Stimulated activated CD4-positive, alpha-beta T cell treated with anti-CD3 and anti-CD28 coated beads, TNF-alpha, amount 100 ng/mL, for 4 hours (primary cell): ENCODE measurements around the gene NEK9.
"Not testable (repeated sequence)": the region's sequence is repeated elsewhere in the genome, so short reads cannot be mapped to it uniquely, and the experiment has no call there.

Experiments
- DNase-seq, 3 experiments: peaks; one replicate each; pipeline ENCODE4 v3.0.0-alpha.2; 2020; ENCODE audit warnings: low read depth in 3 of 3

Gene NEK9

DNA sequence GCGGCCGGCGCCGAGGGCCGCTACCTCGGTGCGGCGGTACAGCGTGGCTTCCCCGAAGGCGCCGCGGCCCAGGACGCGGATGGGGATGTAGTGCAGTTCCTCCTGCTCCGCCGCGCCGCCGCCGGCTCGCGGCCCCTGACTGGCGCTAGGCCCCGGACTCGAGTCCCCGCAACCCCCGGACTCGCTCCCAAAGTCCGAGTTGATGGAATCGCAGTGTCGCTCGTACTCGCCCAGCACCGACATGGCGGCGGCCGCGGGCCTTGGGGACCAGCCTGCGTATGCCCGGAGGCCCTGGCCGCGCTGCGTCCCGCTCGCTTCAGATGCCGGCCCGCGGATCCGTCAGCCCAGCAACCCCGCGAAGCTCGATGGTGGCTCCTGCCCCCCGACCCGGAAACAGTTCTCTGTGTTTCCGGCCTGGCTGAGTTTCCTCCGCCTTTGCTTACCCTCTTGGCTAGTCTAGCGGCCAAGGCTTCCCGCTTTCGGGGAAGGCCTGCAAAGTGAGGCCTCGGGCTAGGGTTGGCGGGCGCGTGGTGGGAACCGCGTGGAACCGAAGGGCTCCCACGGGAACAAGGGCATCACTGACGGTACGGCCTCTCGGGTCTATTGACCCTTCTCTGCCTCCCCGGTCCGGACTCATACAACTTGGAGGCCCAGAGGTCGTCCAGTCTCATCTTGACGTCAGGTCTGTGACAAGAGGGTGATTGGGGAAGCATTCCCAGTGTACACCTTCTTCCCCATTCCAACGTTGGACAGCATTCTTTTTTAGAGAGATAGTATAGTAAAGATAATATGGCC, at the start of gene NEK9:
TSS of gene NEK9 (minus strand) at position 370 of the 795 bp plus-strand sequence. CDS start at position 243, 127 bp downstream.
- peak; percentile 74 to 86 (median 82) for DNase-seq

DNA sequence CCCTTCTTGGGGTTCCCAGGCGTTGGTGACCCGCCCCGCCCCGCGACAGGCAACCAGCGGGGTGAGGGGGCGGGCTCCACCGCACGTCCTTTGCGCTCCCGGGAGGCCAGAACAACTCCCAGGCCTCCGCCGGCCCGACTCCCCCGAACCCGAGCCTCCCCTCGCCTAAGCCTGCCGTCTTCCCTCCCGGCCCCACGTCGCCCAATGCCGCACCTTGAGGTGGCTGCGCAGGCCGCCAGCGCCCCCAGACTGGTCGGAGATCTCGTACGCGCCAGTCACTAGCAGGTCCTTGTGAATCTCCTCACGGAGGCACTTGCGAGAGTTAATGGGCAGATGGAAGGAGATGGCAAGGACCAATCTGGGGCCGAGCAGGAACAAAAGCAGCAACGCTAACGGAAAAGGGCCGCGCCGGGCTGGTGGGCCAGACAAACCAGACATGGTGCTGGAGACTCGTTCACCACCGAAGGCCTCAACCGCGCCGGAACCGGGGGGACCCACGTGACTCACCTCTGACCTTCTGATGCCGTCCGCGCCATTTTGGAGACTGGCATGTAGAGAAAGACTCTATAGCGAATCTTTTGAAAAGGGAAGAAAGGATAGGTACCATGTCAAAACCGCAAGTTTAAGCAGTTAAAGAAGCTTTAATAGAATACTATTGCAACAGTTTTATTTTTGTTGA, 49.4 kb upstream of the NEK9 start, which contains the start of gene TMED10:
TSS of gene TMED10 (minus strand) at position 471 of the 679 bp plus-strand sequence. CDS start at position 438, 33 bp downstream.
- DNase-seq, result peak; percentile 77 to 87 (median 87)

DNA sequence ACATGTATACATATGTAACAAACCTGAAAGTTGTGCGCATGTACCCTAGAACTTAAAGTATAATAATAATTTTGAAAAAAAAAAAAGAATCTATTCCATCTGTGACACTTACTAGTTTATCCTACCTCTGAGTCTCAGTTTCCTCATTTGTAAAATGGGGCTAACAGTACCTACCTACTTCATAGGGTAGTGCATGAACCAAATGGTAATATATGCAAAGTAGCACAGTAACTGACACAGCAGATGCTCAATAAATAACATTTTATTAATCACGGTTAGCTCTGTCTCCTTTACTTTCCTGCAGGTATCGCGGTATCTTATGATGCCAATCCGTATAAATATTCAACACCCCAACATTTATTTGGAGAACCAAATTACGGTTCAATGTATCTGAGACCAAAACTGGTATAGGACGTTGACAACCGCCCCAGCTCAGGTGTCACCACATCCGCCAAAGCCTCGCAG, 48.9 kb upstream of the NEK9 start:
- DNase-seq, result no peak

DNA sequence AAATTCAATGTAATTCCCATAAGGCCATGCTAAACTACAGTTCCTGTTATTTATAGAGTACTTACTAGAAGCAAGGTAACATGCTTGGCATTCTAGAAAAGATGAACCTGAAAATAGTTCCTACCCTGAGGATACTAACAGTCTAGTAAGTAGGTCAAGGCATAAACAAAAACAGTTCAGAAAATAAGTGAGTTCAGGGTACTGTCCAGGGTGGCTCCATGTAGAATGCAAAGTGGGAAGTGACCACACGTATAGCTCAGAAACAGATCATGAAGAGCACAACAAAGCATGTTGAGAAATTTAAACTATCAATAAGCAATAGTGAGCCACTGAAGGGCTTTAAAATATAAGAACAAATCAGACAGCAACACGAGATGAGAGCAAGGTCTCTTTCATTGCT, 47.2 kb upstream of the NEK9 start:
- DNase-seq, result no peak

DNA sequence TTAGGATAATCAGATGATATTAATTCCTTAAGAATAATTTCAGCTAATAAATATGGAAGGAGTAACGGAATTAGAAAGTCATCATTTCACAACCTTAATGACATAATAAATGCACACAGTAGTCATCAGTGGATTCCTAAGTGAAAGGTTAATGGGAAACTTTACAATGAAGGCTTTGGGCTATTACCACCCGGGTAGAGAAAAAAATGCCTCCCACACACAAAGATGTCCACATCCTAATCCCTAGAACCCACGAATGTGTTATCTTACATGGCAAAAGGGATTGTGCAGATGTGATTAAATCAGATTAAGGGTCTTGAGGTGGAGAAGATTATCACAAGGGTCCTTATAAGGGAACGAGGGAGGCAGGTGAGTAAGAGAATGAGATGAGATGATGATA, 43.9 kb upstream of the NEK9 start:
- no peak for DNase-seq

DNA sequence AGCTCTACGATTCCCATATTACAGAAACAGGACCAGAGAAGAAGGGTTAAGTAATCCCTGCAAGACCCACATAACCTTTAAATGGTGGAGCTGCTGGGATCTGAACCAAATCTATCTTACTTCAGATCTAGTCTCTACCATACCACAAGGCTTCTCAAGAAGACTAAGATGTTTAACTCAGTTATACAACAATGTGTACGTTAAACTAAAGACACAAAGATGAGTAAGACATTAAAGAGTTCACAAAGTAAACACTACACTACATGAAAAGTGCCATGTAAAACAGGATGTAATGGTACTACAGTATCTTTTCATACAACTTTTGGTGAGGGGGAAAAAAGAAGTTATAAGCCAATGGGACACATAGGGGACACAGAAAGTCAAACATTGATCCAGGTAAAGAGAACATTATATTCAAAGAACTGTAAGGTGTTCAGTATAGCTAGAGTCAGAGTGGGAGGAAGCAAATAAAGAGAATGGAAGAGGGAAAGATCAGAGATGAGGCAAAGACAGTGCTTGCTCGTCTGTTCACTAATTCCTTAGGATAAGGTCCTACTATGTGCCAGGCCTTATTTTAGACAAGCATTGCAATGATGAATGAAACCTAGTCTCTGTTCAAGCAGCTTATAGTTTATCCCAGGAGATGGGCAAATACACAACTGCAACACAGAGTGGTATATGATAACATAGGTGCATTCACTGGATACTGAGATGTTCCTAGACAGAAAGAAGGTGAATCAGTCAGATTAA, 41.9 kb upstream of the NEK9 start:
- DNase-seq, result no peak

DNA sequence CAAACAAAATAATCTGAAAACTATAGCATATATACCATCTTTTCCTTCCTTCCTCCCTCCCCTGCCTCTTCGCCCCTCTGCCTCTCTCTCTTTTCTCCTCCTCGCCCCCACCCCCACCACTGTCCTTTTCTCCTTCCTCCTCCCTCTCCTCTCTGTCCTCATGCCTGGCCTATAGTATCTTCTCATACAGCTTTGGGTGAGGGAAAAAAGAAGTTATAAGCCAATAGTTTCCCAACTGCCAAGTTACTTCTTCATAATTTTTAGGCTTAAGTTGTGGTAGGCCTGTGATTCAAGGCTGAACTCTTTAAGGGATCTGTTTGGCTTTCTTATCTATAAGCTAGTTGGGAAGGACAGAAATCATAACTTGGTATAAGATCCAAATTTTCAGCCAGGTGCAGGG, 40.5 kb upstream of the NEK9 start:
- DNase-seq, result no peak

DNA sequence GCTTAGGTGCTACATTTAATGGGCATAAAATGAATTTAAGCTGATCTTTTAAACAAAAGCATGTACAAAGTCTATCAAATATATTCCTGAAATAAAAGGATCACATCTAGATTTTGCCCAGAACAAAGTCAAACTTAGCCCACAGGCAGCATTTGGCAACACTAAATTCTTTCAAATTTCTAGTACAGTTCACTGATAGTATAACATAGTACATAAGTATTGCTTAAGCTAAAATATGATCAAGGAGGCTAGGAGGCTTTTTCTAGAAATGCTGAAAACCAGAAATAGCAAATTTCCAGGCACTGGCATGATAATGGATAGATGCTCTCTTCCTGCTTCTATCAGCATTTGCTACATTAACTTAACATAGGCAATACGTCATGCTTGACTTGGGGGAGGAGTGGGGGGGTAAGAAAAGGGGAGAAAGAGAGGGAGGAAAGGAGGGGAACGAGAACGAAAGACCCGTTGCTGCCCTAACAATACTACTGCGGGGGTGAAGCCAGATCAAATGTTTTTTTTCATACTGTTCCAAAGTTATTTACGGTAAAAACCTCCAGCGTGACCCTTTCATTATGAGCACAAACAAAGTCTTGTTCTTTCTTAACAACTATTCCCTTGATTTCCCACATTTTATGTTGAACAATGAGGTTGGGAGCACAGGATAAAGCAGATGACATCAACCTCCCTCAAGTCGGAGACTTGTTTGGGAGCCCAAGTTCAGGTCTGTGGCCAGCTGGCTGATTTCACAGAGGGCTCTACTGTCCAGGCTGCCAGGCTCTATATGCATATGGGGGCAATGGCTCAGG, 38.9 kb upstream of the NEK9 start:
- DNase-seq, result no peak

DNA sequence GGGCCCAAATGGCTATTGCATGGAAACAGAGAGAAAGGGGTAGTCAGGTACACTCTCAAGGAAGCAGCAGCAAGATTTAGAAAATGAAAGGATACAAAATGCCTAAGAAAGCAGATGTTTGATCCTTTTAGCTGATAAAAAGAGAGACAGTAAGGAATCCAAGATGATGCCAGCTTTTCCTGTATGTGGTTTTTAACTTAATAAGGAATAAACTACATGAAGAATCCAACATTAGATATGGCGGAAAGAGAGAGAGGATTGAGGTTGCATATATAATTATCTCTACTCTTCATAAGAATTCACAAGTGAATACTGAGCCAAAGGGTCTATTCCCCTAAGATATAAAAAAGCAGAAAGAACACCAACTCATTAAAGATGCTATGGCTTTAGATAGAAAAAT, 38.0 kb upstream of the NEK9 start:
- DNase-seq, result no peak

DNA sequence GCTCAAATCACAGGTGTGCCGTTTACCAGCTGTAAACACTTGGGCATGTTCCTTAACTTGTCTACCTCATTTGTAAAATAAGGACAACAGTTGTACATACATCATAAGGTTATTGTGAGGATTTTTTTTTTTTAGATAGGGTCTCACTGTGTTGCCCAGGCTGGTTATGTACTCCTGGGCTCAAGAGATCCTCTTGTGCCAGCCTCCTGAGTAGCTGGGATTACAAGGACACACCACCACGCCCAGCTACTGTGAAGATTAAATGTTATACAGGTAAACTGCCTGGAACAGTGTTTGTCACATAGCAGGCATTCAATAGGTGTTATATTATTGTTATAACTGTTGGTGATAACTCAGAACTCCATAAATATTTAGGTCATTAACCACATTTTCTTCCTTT, 36.8 kb upstream of the NEK9 start:
- DNase-seq, result no peak

DNA sequence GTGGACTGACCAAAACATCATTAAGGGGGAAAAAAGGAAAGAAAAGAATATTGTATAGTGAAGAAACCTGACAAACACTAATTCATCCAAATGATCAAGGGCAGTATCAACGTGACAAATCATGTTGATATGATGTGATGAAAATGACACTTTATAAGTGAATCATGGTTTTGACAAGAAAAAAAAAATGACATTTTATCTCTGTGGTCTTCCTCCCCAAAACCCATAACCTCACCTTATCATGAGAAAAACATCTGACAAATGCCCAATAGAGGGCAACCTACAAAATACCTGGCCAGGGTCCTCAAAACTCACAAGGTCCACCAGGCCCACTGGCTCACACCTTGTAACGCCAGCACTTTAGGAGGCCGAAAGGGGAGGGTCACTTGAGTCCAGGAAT, 35.8 kb upstream of the NEK9 start:
- DNase-seq, result no peak

DNA sequence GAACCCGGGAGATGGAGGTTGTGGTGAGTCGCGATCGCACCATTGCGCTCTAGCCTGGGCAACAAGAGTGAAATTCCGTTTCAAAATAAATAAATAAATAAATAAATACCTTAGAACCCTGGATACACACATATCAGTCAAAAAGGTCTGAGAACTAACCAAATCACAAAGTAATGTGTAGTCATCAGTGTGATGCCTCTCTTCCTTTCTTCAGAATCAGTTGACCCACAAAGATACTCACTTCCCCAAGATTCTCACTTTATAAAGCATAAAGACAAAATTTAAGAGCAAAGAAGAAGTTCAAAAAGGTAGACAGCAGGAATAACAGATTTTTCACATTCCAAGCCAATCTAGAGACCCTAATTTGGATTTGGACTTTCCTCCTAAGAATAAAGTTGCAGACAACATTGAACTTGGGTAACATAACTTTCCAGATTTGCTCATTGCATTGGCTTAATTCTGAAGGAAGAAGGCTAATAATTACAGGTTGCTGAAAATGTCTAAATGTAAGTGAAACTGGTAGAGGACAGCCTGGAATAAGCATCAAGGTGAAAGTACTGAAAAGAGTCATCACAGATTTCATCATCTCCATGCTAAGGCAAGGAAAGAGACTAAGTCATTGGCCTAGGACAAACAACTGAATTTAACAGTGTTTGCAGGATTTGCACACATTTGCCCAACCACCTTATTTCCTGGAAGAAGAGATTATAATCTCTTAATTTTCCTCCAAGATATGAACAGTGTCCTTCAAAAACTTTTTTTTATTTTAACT, 32.2 kb upstream of the NEK9 start:
- DNase-seq, result no peak

DNA sequence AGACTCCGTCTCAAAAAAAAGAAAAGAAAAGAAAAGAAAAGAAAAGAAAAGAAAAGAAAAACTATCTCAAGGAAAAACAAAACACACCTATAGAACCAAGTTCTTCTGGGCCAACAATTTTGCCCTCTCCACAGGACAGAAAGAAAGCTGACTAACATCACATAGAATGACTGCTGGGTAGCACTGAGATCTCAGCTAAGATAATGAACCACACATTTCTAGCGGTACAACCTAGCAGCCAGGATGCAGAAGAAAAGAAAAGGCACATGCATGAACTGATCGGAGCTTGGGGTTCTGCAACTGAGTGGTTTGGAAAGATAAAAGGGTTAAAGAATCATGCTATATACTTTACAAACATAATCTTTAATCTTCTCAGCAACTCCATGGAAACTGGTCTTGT, 30.1 kb upstream of the NEK9 start:
- no peak for DNase-seq

DNA sequence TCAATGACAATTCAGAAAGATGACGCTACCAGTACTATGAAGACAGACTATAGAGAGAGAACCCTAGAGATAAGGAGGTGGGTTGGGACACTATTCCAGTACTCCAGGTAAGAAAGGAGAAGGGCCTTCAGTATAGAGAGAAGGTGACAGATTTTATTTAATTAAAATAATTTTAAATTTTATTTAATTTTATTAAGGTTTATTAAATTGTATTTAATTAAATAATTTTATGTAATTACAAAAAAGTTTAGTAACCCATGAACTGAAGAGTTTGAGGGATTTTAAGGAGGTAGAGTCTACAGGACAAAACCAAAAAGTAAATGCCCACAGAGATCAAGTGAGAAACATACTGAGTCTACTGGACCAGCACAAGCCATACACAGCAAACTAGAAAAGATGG, 29.3 kb upstream of the NEK9 start:
- DNase-seq, result no peak

DNA sequence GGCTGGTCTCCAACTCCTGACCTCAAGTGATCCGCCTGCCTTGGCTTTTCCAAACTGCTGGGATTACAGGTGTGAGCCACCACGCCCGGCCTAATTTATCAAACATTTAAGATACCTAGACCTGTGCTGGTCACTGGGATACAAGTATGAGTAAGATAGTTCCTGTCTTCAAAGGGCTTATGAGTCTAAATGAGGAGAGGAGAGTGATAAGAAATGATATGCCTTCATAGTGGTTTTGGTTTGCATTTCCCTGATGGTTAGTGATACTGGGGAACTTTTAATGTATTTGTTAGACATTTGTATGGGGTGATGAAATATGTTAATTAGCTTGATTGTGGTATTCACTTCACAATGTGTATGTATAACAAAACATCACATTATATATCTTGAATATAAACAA, 28.3 kb upstream of the NEK9 start:
- no peak for DNase-seq

DNA sequence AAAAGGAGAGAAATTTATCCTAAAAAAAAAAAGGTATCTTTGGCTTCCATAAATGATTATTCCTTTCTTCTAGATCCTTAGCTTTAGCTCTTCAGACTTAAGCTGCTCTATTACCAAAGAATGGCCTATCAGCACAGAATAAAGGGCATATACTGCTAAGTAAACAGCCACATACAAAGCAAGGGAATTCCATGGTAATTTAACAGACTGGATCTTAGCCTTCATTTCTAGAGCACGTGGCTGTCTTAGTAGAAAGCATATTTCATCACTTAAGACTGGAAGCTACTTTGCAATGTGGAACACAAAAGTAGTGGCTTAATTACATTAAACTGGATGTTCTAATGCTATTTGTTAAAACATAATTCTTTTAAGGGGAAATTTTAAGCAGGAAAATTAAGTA, 26.4 kb upstream of the NEK9 start:
- DNase-seq, result no peak

DNA sequence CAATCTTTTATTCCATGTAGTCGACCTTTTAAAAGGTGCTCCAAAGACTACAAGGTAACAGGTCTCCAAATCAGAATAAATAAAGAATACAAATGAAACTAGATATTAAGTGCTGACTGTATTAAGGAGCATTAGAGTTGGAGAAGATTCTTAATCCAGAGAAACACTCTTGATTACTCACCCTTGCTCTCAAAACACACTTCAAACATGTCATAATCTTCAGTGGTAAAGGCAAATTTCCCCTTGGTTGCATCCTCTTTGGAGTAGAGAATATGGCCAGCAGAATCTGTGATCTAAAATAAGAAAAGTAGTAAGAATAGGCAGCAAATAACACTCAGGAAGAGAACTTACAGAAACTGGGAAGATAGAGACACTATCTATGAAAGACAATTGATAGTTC, 25.0 kb upstream of the NEK9 start:
- DNase-seq, result no peak

DNA sequence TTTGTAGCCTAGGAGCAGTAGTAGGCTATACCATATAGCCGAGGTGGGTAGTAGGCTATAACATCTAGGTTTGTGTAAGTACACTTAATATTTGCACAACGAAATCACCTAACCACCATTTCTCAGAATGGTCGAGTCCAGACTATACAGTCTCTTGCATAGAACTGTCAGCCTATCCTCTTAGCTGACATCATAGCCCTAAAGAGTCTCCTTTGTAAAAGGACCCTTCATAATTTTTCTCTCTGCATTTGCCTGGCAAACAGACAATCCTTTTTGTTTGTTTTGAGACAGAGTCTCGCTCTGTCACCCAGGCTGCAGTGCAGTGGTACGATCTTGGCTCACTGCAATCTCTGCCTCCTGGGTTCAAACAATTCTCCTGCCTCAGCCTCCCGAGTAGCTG, 23.8 kb upstream of the NEK9 start:
- not testable (repeated sequence) for DNase-seq

DNA sequence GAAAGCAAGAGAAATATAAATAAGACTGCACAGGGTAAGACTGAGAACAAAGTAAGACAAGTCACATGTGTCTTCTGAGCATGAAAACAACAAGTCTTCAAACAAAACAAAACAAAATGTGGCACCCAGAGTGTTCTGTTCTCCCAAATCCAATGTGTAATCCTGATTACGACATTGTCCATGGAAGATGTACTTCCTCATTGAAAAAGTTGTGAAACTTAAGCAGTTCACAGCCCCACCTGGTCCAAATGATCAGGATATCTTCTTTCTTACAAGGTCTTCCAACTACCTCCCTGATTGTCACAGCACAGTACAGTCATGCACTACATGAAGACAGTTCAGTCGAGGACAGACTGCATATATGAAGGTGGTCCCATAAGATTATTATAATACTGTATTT, 23.3 kb upstream of the NEK9 start:
- DNase-seq, result no peak

DNA sequence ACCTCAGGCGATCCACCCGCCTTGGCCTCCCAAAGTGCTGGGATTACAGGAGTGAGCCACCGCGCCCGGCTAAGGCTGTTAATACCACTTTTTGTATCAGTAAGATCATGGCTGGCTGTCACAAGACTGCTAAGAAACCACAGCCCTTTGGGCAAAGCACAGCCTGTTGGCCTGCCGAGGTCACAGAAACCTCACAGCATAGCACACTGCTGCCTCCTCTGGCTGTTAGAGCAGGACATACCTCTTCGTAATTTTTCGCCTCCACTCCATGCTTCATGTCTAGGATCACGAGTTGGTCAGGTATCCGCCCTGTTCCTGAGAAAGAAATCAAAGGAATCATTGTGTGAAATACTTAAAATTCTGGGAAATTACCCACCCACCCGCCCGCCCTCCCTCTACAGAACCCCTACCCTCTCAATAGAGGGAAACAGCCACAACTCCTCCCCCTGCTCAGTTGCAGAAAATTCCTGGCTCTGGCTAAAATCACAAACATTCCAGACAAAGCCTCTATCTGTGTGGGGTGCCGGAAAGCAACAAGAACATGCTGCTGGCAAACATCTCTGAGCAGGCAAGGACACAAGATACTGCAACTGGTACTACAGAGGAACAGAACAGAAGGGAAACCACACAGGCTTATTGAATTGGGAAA, 20.7 kb upstream of the NEK9 start:
- no peak for DNase-seq
